ENCODE results near the gene PDE4C. TPM values are rescaled to one million over a fixed set of nuclear protein-coding genes. Genes with fewer than 3 reads are reported as not detected.

Gene PDE4C
- total RNA-seq, 4 donors from 2014 or later, result 0.29 TPM; not detected in 3

- H3K4me3 ChIP-seq (ENCODE audit: low read depth, poor library complexity, severe bottlenecking), result no peak overlapping the region
- intact Hi-C loops (cut with DNase I; ENCODE audit: low total_unique reads), result no loop called here
- no peak for DNase-seq (ENCODE audit: low spot score in 2 of 2)
- TF ChIP-seq POLR2A (IDR thresholded peaks at IDR 0.05) (no peak), CTCF (IDR thresholded peaks at IDR 0.05) (no peak)
- WGBS, 2 donors, result 81 to 90% methylated on average over 4 of the region's 4 CpGs
Measured at GRCh38 chr19:18259893-18260292, 33.7 kb upstream of the PDE4C start.

- TF ChIP-seq CTCF (IDR thresholded peaks at IDR 0.05) (no peak), POLR2A (IDR thresholded peaks at IDR 0.05) (no peak)
- no peak overlapping the region for H3K4me3 ChIP-seq (ENCODE audit: low read depth, poor library complexity, severe bottlenecking)
- WGBS, 2 donors, result 85 to 90% methylated on average over 52 to 53 of the region's 55 CpGs
- no peak for DNase-seq (ENCODE audit: low spot score in 2 of 2)
- intact Hi-C loops (cut with DNase I; ENCODE audit: low total_unique reads), result no loop called here
Measured at GRCh38 chr19:18257503-18258470, 31.5 kb upstream of the PDE4C start.

- no peak for DNase-seq (ENCODE audit: low spot score in 2 of 2)
- TF ChIP-seq CTCF (IDR thresholded peaks at IDR 0.05) (no peak), POLR2A (IDR thresholded peaks at IDR 0.05) (no peak)
- WGBS, 2 donors, result 13 to 21% methylated on average over 12 to 24 of the region's 24 CpGs
Measured at GRCh38 chr19:18254546-18255503, 28.6 kb upstream of the PDE4C start.

GRCh38 chr19:18253716-18254115 lies 27.5 kb upstream of the PDE4C start:
- peak in 1 of 2 donors; percentile 29 for DNase-seq (ENCODE audit: low spot score in 2 of 2)
- intact Hi-C loops (cut with DNase I; ENCODE audit: low total_unique reads), result loop anchor here (5.0 kb wide), 1 partner anchor 41 kb away; no protein-coding TSS in a partner anchor
- WGBS, 2 donors, result 22 to 34% methylated on average over 5 of the region's 5 CpGs
- TF ChIP-seq CTCF (IDR thresholded peaks at IDR 0.05), result no peak
- TF ChIP-seq POLR2A (IDR thresholded peaks at IDR 0.05), result no peak
- H3K4me3 ChIP-seq (ENCODE audit: low read depth, poor library complexity, severe bottlenecking), result no peak overlapping the region

More at GRCh38 chr19:18254546-18255503, 28.6 kb upstream of the PDE4C start:
- H3K4me3 ChIP-seq (ENCODE audit: low read depth, poor library complexity, severe bottlenecking), result no peak overlapping the region
- intact Hi-C loops (cut with DNase I; ENCODE audit: low total_unique reads), result loop anchor here (5.0 kb wide), 1 partner anchor 43 kb away; no protein-coding TSS in a partner anchor

DNA sequence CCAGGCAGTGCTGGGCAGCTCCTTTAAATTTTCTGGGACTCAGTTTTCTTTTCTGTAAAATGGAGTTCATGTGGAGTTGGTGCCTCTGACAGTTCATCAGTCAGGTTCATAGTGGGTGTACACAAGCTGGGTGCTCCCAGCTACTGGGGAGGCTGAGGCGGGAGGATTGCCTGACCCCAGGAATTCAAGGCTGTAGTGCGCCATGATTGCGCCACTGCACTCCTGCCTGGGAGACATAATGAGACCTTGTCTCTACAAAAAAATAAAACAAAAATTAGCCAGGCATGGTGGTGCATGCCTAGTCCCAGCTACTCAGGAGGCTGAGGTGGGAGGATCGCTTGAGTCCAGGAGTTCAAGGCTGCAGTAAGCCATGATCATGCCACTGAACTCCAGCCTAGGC lies 26.9 kb upstream of the PDE4C start:
- 81 to 93% methylated on average over 4 of the region's 4 CpGs for whole genome bisulfite sequencing, 2 donors
- no peak for DNase-seq (ENCODE audit: low spot score in 2 of 2)
- H3K4me3 ChIP-seq (ENCODE audit: low read depth, poor library complexity, severe bottlenecking), result no peak overlapping the region
- TF ChIP-seq CTCF (IDR thresholded peaks at IDR 0.05) (no peak), POLR2A (IDR thresholded peaks at IDR 0.05) (no peak)
- intact Hi-C loops (cut with DNase I; ENCODE audit: low total_unique reads), result loop anchor here (5.0 kb wide), 1 partner anchor 41 kb away; no protein-coding TSS in a partner anchor

All from lower leg skin (tissue), 4 donors.